ENCODE data around the gene MAP3K7CL.

Gene MAP3K7CL

GRCh38 chr21:29146726-29147125 lies 16.3 kb downstream of the MAP3K7CL start:
- TF ChIP-seq, protein P1, sequence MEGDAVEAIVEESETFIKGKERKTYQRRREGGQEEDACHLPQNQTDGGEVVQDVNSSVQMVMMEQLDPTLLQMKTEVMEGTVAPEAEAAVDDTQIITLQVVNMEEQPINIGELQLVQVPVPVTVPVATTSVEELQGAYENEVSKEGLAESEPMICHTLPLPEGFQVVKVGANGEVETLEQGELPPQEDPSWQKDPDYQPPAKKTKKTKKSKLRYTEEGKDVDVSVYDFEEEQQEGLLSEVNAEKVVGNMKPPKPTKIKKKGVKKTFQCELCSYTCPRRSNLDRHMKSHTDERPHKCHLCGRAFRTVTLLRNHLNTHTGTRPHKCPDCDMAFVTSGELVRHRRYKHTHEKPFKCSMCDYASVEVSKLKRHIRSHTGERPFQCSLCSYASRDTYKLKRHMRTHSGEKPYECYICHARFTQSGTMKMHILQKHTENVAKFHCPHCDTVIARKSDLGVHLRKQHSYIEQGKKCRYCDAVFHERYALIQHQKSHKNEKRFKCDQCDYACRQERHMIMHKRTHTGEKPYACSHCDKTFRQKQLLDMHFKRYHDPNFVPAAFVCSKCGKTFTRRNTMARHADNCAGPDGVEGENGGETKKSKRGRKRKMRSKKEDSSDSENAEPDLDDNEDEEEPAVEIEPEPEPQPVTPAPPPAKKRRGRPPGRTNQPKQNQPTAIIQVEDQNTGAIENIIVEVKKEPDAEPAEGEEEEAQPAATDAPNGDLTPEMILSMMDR (IDR thresholded peaks at IDR 0.05), result no peak
- no peak for DNase-seq (ENCODE audit: low spot score)
- Histone ChIP-seq H3K27ac (peak overlapping the region; percentile 71 to 84), H3K4me3 (no peak overlapping the region)

GRCh38 chr21:29148530-29148929 lies 18.1 kb downstream of the MAP3K7CL start:
- Histone ChIP-seq H3K27ac (peak overlapping the region; percentile 19 to 61), H3K4me3 (peak overlapping the region; percentile 0)
- DNase-seq (ENCODE audit: low spot score), result no peak
- TF ChIP-seq, protein P1 (IDR thresholded peaks at IDR 0.05), result no peak

DNA sequence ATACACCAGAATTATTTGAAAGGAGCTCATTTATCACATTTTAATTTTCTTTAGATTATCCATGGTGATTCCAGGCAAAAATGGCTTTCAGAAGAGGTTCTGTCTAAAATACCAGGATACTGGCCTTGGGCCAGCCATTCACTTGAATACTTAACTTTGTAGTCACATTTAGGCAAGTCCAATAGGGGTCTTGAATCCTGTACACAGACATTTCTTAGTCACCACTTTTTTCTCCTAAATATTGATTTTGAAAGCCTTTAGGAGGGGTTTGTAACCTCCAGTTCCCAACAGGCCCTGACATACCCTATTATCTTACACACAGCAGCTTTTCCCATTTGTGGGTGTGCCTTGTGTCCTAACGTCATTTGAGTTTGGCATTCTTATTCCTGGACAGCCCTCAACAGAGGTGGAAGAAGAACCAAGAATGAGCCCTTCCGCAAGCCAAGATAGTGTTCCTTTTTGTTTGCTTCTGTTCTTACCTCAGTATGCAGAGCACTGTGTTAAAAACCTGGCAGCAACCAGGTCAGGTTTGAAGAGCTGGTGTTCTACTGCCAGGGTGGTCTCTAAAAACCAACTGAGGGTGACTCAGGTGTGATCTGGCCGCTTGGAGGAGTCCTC lies 19.5 kb downstream of the MAP3K7CL start:
- H3K27ac ChIP-seq, result peak overlapping the region in 1 of 2 donors; percentile 61
- H3K4me3 ChIP-seq, result no peak overlapping the region
- TF ChIP-seq, protein P1 (IDR thresholded peaks at IDR 0.05), result no peak
- DNase-seq (ENCODE audit: low spot score), result no peak

GRCh38 chr21:29151931-29152330 lies 21.5 kb downstream of the MAP3K7CL start:
- DNase-seq (ENCODE audit: low spot score), result no peak
- Histone ChIP-seq H3K27ac (peak overlapping the region in 1 of 2 donors; percentile 33), H3K4me3 (no peak overlapping the region)
- TF ChIP-seq, protein P1 (IDR thresholded peaks at IDR 0.05), result no peak

DNA sequence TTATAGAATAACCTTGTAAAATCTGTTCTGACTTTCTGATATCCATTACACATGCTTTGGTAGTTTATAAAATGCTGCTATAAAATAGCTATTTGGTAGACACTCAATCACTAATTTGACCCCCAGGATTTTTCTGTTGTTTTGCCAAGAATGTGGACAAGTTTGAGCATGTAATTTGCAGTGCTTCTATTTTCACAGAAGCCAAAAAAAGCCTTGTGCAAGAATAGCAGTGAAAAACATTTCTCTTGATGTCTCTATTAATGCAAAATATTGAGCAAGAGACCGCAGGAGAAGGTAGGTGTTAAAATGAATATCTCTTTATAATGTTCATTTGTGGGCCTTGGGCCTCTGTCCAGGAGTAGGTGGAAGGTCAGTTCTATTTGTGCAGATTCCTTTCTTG lies 22.5 kb downstream of the MAP3K7CL start:
- Histone ChIP-seq H3K27ac (peak overlapping the region; percentile 14 to 46), H3K4me3 (no peak overlapping the region)
- TF ChIP-seq, protein P1 (IDR thresholded peaks at IDR 0.05), result no peak
- no peak for DNase-seq (ENCODE audit: low spot score)

DNA sequence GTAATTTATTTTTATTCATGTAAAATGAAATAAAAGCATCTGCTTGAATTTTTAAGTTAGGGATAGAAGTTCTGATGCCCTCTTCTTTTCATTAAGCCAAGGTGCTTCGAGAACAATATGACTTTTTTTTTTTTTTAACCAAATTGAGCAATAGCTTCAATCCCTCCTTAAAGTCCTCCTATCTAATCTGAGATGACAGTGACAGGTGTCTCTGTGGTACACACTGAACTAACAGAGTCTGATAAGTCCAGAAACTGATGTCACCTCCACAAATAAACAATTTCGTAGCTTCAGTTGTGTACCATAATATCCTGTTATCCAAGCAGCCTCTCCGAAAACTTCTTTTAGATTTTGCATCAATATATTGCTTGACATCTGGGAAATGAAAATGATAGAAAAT lies 23.8 kb downstream of the MAP3K7CL start:
- peak overlapping the region; percentile 85 to 88 for H3K27ac ChIP-seq
- no peak for DNase-seq (ENCODE audit: low spot score)
- TF ChIP-seq, protein P1 (IDR thresholded peaks at IDR 0.05), result no peak
- H3K4me3 ChIP-seq, result no peak overlapping the region

All from coronary artery (tissue), 2 donors.